Colonic mucosa (tissue), 4 donors: Measurements from ENCODE around the gene AP4E1. TPM values are rescaled to one million over a fixed set of nuclear protein-coding genes. Genes with fewer than 3 reads are reported as not detected.
"Not testable (repeated sequence)": the region's sequence is repeated elsewhere in the genome, so short reads cannot be mapped to it uniquely, and the experiment has no call there.

Experiments used
- DNase-seq: peaks from one replicate; pipeline ENCODE4 v3.0.0-alpha.2; 2020
- H3K27ac ChIP-seq: fragments of 200-600 bp; one replicate; pipeline ENCODE4 v1.8.0; 2021
- H3K27me3 ChIP-seq: fragments of 200-600 bp; one replicate; pipeline ENCODE4 v1.8.0; 2021
- H3K36me3 ChIP-seq: fragments of 200-600 bp; one replicate; pipeline ENCODE4 v1.8.0; 2021
- H3K4me1 ChIP-seq: fragments of 200-600 bp; one replicate; pipeline ENCODE4 v1.8.0; 2021; ENCODE audit warnings: mild to moderate bottlenecking
- H3K4me3 ChIP-seq: fragments of 200-600 bp; one replicate; pipeline ENCODE4 v1.8.0; 2021
- H3K9ac ChIP-seq, 2 donors: one replicate each; pipeline ENCODE4 v1.7.0; 2013; ENCODE audit warnings: control low read depth in 2 of 2, low read depth in 2 of 2, low read length in 2 of 2
- H3K9me3 ChIP-seq: fragments of 200-600 bp; one replicate; pipeline ENCODE4 v1.8.0; 2021
- CTCF ChIP-seq: fragments of 200-600 bp; IDR thresholded peaks from one replicate; pipeline ENCODE4 v1.8.0; 2022; ENCODE audit warnings: antibody characterized with exemption, mild to moderate bottlenecking
- intact Hi-C: fragments of 100-400 bp; cut with DNase I; formaldehyde crosslinking; loops from one replicate; pipeline ENCODE4 v1.14.1; 2022
- total RNA-seq, 2 donors: library from RNA; stranded (reverse); fragmentation: NEBNext Ultra II Directional in 1 of 2; extraction: Animal tissue kit (Norgen Biotek cat#: 25700) in 1 of 2; gene quantifications; one replicate each; pipeline ENCODE4 v1.2.1, GENCODE V29; 2021
- donor health status: healthy.
- donor health status: DM: no; HTN: no; CAD: no.
- donor health status: DM: no; HTN: no; CAD: no.

AP4E1 gene
- total RNA-seq, 2 donors from 2014 or later, result 9.7 to 11.7 TPM

- H3K9ac ChIP-seq, result no peak overlapping the region
- H3K4me3 ChIP-seq, result no peak overlapping the region
- intact Hi-C loops, result no loop called here
- H3K27ac ChIP-seq, result no peak overlapping the region
- no peak for DNase-seq
- no peak for TF ChIP-seq CTCF
- no peaks in the 10 kb centered on the region for H3K4me1 ChIP-seq
- no peaks in the 10 kb centered on the region for H3K9me3 ChIP-seq
- no peaks in the 10 kb centered on the region for H3K36me3 ChIP-seq
- no peaks in the 10 kb centered on the region for H3K27me3 ChIP-seq
These were observed 115.0 kb downstream of the AP4E1 start for GRCh38 chr15:51023499-51023898.

GRCh38 chr15:51024735-51025453 is 116.4 kb downstream of the AP4E1 start:
- intact Hi-C loops, result no loop called here
- no peak for TF ChIP-seq CTCF
- Histone ChIP-seq H3K36me3 (no peaks in the 10 kb centered on the region), H3K27ac (no peak overlapping the region), H3K9me3 (no peaks in the 10 kb centered on the region), H3K4me3 (no peak overlapping the region), H3K9ac (no peak overlapping the region), H3K27me3 (no peaks in the 10 kb centered on the region), H3K4me1 (no peaks in the 10 kb centered on the region)
- DNase-seq, result no peak

GRCh38 chr15:51025454-51025846 is 117.0 kb downstream of the AP4E1 start:
- no peak for TF ChIP-seq CTCF
- no peaks in the 10 kb centered on the region for H3K4me1 ChIP-seq
- H3K9ac ChIP-seq, result no peak overlapping the region
- H3K36me3 ChIP-seq, result no peaks in the 10 kb centered on the region
- intact Hi-C loops, result no loop called here
- H3K27ac ChIP-seq, result no peak overlapping the region
- no peaks in the 10 kb centered on the region for H3K9me3 ChIP-seq
- DNase-seq, result no peak
- H3K4me3 ChIP-seq, result no peak overlapping the region
- no peaks in the 10 kb centered on the region for H3K27me3 ChIP-seq

GRCh38 chr15:51030649-51031316 is 122.3 kb downstream of the AP4E1 start:
- DNase-seq, result no peak
- Histone ChIP-seq H3K27me3 (no peaks in the 10 kb centered on the region), H3K9me3 (no peaks in the 10 kb centered on the region), H3K4me3 (no peak overlapping the region), H3K36me3 (no peaks in the 10 kb centered on the region), H3K9ac (no peak overlapping the region), H3K27ac (no peak overlapping the region), H3K4me1 (no peaks in the 10 kb centered on the region)
- intact Hi-C loops, result no loop called here
- no peak for TF ChIP-seq CTCF

- DNase-seq, H3K36me3 ChIP-seq, H3K27me3 ChIP-seq, H3K9me3 ChIP-seq, H3K27ac ChIP-seq, intact Hi-C loops, H3K4me1 ChIP-seq, H3K9ac ChIP-seq: not testable (repeated sequence)
- peak overlapping the region; percentile 5 for H3K4me3 ChIP-seq
These were observed 129.0 kb downstream of the AP4E1 start for GRCh38 chr15:51037474-51037873.
